ENCODE measurements around the gene KLHL29.

KLHL29 gene

GRCh38 chr2:23618265-23618664, 233.3 kb downstream of the KLHL29 start:
- peaks cover 14% of the 10 kb centered on the region for H3K4me1 Mint-ChIP-seq
- peaks cover 5% of the 10 kb centered on the region for H3K9me3 Mint-ChIP-seq
- no peak overlapping the region for H3K4me3 Mint-ChIP-seq
- H3K36me3 Mint-ChIP-seq = peaks cover 7% of the 10 kb centered on the region
- H3K27me3 Mint-ChIP-seq = no peaks in the 10 kb centered on the region
- H3K27ac Mint-ChIP-seq = no peak overlapping the region
- no peak for ATAC-seq

- peaks cover 13% of the 10 kb centered on the region for H3K4me1 Mint-ChIP-seq
- peaks cover 10% of the 10 kb centered on the region for H3K9me3 Mint-ChIP-seq
- no peaks in the 10 kb centered on the region for H3K27me3 Mint-ChIP-seq
- peaks cover 7% of the 10 kb centered on the region for H3K36me3 Mint-ChIP-seq
- H3K27ac Mint-ChIP-seq = no peak overlapping the region
- ATAC-seq = no peak
- no peak overlapping the region for H3K4me3 Mint-ChIP-seq
Observed at GRCh38 chr2:23618794-23619530, 234.0 kb downstream of the KLHL29 start.

- Mint-ChIP-seq H3K36me3 (peaks cover 7% of the 10 kb centered on the region), H3K9me3 (peaks cover 10% of the 10 kb centered on the region), H3K27ac (no peak overlapping the region), H3K4me3 (no peak overlapping the region), H3K27me3 (no peaks in the 10 kb centered on the region), H3K4me1 (peaks cover 4% of the 10 kb centered on the region)
- no peak for ATAC-seq
Observed at GRCh38 chr2:23619941-23620340, 235.0 kb downstream of the KLHL29 start.

- H3K9me3 Mint-ChIP-seq = peaks cover 10% of the 10 kb centered on the region
- peaks cover 7% of the 10 kb centered on the region for H3K36me3 Mint-ChIP-seq
- peaks cover 4% of the 10 kb centered on the region for H3K4me1 Mint-ChIP-seq
- no peaks in the 10 kb centered on the region for H3K27me3 Mint-ChIP-seq
- H3K4me3 Mint-ChIP-seq = no peak overlapping the region
- ATAC-seq = no peak
- no peak overlapping the region for H3K27ac Mint-ChIP-seq
Observed at GRCh38 chr2:23620841-23621341, 235.9 kb downstream of the KLHL29 start.

- H3K9me3 Mint-ChIP-seq = peaks cover 10% of the 10 kb centered on the region
- no peaks in the 10 kb centered on the region for H3K27me3 Mint-ChIP-seq
- peaks cover 4% of the 10 kb centered on the region for H3K4me1 Mint-ChIP-seq
- ATAC-seq = no peak
- no peak overlapping the region for H3K27ac Mint-ChIP-seq
- peaks cover 7% of the 10 kb centered on the region for H3K36me3 Mint-ChIP-seq
- H3K4me3 Mint-ChIP-seq = no peak overlapping the region
Observed at GRCh38 chr2:23621616-23622015, 236.6 kb downstream of the KLHL29 start.

GRCh38 chr2:23622466-23622865, 237.5 kb downstream of the KLHL29 start:
- no peak overlapping the region for H3K27ac Mint-ChIP-seq
- peaks cover 10% of the 10 kb centered on the region for H3K9me3 Mint-ChIP-seq
- H3K4me1 Mint-ChIP-seq = peaks cover 4% of the 10 kb centered on the region
- H3K4me3 Mint-ChIP-seq = no peak overlapping the region
- no peaks in the 10 kb centered on the region for H3K27me3 Mint-ChIP-seq
- H3K36me3 Mint-ChIP-seq = peaks cover 7% of the 10 kb centered on the region
- no peak for ATAC-seq

GRCh38 chr2:23622966-23623675, 238.1 kb downstream of the KLHL29 start:
- Mint-ChIP-seq H3K27me3 (no peaks in the 10 kb centered on the region), H3K36me3 (peaks cover 7% of the 10 kb centered on the region), H3K4me1 (peaks cover 4% of the 10 kb centered on the region), H3K9me3 (peaks cover 10% of the 10 kb centered on the region), H3K27ac (no peak overlapping the region), H3K4me3 (no peak overlapping the region)
- no peak for ATAC-seq

- peaks cover 7% of the 10 kb centered on the region for H3K36me3 Mint-ChIP-seq
- no peaks in the 10 kb centered on the region for H3K27me3 Mint-ChIP-seq
- no peak for ATAC-seq
- peaks cover 10% of the 10 kb centered on the region for H3K9me3 Mint-ChIP-seq
- no peak overlapping the region for H3K4me3 Mint-ChIP-seq
- H3K4me1 Mint-ChIP-seq = peaks cover 4% of the 10 kb centered on the region
- H3K27ac Mint-ChIP-seq = no peak overlapping the region
Observed at GRCh38 chr2:23624378-23624777, 239.4 kb downstream of the KLHL29 start.

GRCh38 chr2:23624915-23625314, 239.9 kb downstream of the KLHL29 start:
- Mint-ChIP-seq H3K27me3 (no peaks in the 10 kb centered on the region), H3K36me3 (peaks cover 7% of the 10 kb centered on the region), H3K27ac (no peak overlapping the region), H3K4me1 (peaks cover 4% of the 10 kb centered on the region), H3K9me3 (peaks cover 10% of the 10 kb centered on the region), H3K4me3 (no peak overlapping the region)
- ATAC-seq = no peak

GRCh38 chr2:23625726-23626125, 240.7 kb downstream of the KLHL29 start:
- Mint-ChIP-seq H3K27ac (no peak overlapping the region), H3K36me3 (peaks cover 7% of the 10 kb centered on the region), H3K4me3 (no peak overlapping the region), H3K27me3 (no peaks in the 10 kb centered on the region), H3K9me3 (peaks cover 10% of the 10 kb centered on the region), H3K4me1 (no peaks in the 10 kb centered on the region)
- no peak for ATAC-seq

- Mint-ChIP-seq H3K27me3 (no peaks in the 10 kb centered on the region), H3K4me3 (no peak overlapping the region), H3K36me3 (peaks cover 7% of the 10 kb centered on the region), H3K9me3 (peaks cover 10% of the 10 kb centered on the region), H3K4me1 (no peaks in the 10 kb centered on the region), H3K27ac (no peak overlapping the region)
- ATAC-seq = no peak
Observed at GRCh38 chr2:23626701-23627230, 241.8 kb downstream of the KLHL29 start.

GRCh38 chr2:23627236-23628009, 242.4 kb downstream of the KLHL29 start:
- Mint-ChIP-seq H3K27me3 (no peaks in the 10 kb centered on the region), H3K4me3 (no peak overlapping the region), H3K9me3 (peaks cover 10% of the 10 kb centered on the region), H3K27ac (no peak overlapping the region), H3K4me1 (no peaks in the 10 kb centered on the region), H3K36me3 (peaks cover 4% of the 10 kb centered on the region)
- ATAC-seq = no peak

- H3K36me3 Mint-ChIP-seq = no peaks in the 10 kb centered on the region
Observed at GRCh38 chr2:23628926-23629771, 244.2 kb downstream of the KLHL29 start.

GRCh38 chr2:23629772-23630480, 244.9 kb downstream of the KLHL29 start:
- H3K27ac Mint-ChIP-seq = no peak overlapping the region
- H3K9me3 Mint-ChIP-seq = no peaks in the 10 kb centered on the region
- H3K27me3 Mint-ChIP-seq = no peaks in the 10 kb centered on the region
- H3K36me3 Mint-ChIP-seq = no peaks in the 10 kb centered on the region
- H3K4me3 Mint-ChIP-seq = no peak overlapping the region
- no peaks in the 10 kb centered on the region for H3K4me1 Mint-ChIP-seq
- no peak for ATAC-seq

More at GRCh38 chr2:23628926-23629771, 244.2 kb downstream of the KLHL29 start:
- no peaks in the 10 kb centered on the region for H3K4me1 Mint-ChIP-seq
- no peaks in the 10 kb centered on the region for H3K9me3 Mint-ChIP-seq
- no peak overlapping the region for H3K4me3 Mint-ChIP-seq
- no peaks in the 10 kb centered on the region for H3K27me3 Mint-ChIP-seq
- H3K27ac Mint-ChIP-seq = no peak overlapping the region
- ATAC-seq = no peak

Measured in stimulated activated memory B cell treated with anti-CD40 and anti-IgM and Interleukin-4, amounts not matched to agents 10 μg/mL and 1 μg/mL and 100 μg/mL, for 72 hours (primary cell).